Left colon (tissue), 2 donors: ENCODE results near the gene ZBTB20. TPM values are rescaled to one million over a fixed set of nuclear protein-coding genes. Genes with fewer than 3 reads are reported as not detected.

ENCODE experiments used
- ATAC-seq: fragments of 200-7000 bp; cut with Tn5 transposase; one replicate; pipeline ENCODE4 v1.9.1; 2020; ENCODE audit warnings: mild to moderate bottlenecking, moderate library complexity
- DNase-seq, 2 donors: peaks; one replicate each; pipeline ENCODE4 v3.0.0-alpha.2; 2020
- intact Hi-C, 2 donors: fragments of 100-400 bp; cut with DNase I in 1 of 2; cut with micrococcal nuclease in 1 of 2; formaldehyde crosslinking; loops; one replicate each; pipeline versions ENCODE4 v1.11.2 to v1.14.0; 2022; cut with DNase I, micrococcal nuclease
- total RNA-seq, 2 donors: library from RNA; stranded (reverse); fragmentation: NEBNext Ultra II Directional; extraction: Animal tissue kit (Norgen Biotek cat#: 25700); gene quantifications; one replicate each; pipeline ENCODE4 v1.2.1, GENCODE V29; 2021
- donor health status: DM: no; HTN: no; CAD: no.
- donor health status: DM: yes; HTN: yes; CAD: no.

ZBTB20 gene
- total RNA-seq, 2 donors from 2014 or later, result 27.1 to 27.3 TPM

GRCh38 chr3:114892131-114892879 is 254.8 kb downstream of the ZBTB20 start:
- ATAC-seq, result peak; percentile 68
- DNase-seq, result no peak
- intact Hi-C loops, result no loop called here

GRCh38 chr3:114887806-114888205 is 259.3 kb downstream of the ZBTB20 start:
- intact Hi-C loops, result no loop called here
- ATAC-seq (no peak), DNase-seq (no peak)

GRCh38 chr3:114886905-114887304 is 260.2 kb downstream of the ZBTB20 start:
- ATAC-seq, result no peak
- no peak for DNase-seq
- intact Hi-C loops, result no loop called here

GRCh38 chr3:114884213-114884923 is 262.7 kb downstream of the ZBTB20 start:
- no peak for ATAC-seq
- intact Hi-C loops, result no loop called here

GRCh38 chr3:114880078-114880477 is 267.0 kb downstream of the ZBTB20 start:
- DNase-seq, result no peak
- intact Hi-C loops, result no loop called here
- ATAC-seq, result no peak

More at GRCh38 chr3:114884213-114884923, 262.7 kb downstream of the ZBTB20 start:
- DNase-seq, result no peak

GRCh38 chr3:114879059-114880031 is 267.7 kb downstream of the ZBTB20 start:
- intact Hi-C loops, result no loop called here
- ATAC-seq (no peak), DNase-seq (no peak)

- intact Hi-C loops, result no loop called here
- ATAC-seq (no peak), DNase-seq (no peak)
Measured at GRCh38 chr3:114878114-114878839, 268.8 kb downstream of the ZBTB20 start.

- intact Hi-C loops, result no loop called here
- ATAC-seq (no peak), DNase-seq (no peak)
Measured at GRCh38 chr3:114877378-114878113, 269.5 kb downstream of the ZBTB20 start.

GRCh38 chr3:114874522-114874971 is 272.5 kb downstream of the ZBTB20 start:
- intact Hi-C loops, result no loop called here
- no peak for ATAC-seq
- no peak for DNase-seq

GRCh38 chr3:114873591-114873990 is 273.5 kb downstream of the ZBTB20 start:
- ATAC-seq (no peak), DNase-seq (no peak)
- intact Hi-C loops, result no loop called here

- no peak for DNase-seq
- intact Hi-C loops, result no loop called here
- ATAC-seq, result no peak
Measured at GRCh38 chr3:114872588-114872987, 274.5 kb downstream of the ZBTB20 start.

- intact Hi-C loops, result no loop called here
- no peak for DNase-seq
- no peak for ATAC-seq
Measured at GRCh38 chr3:114872050-114872449, 275.0 kb downstream of the ZBTB20 start.

GRCh38 chr3:114867835-114868503 is 279.1 kb downstream of the ZBTB20 start:
- DNase-seq (no peak), ATAC-seq (no peak)
- intact Hi-C loops, result no loop called here

GRCh38 chr3:114867359-114867758 is 279.7 kb downstream of the ZBTB20 start:
- intact Hi-C loops, result no loop called here
- ATAC-seq, result no peak
- no peak for DNase-seq

- DNase-seq, result no peak
- intact Hi-C loops, result no loop called here
- ATAC-seq, result no peak
Measured at GRCh38 chr3:114866430-114866829, 280.7 kb downstream of the ZBTB20 start.

GRCh38 chr3:114864970-114865369 is 282.1 kb downstream of the ZBTB20 start:
- ATAC-seq, result no peak
- intact Hi-C loops, result no loop called here

GRCh38 chr3:114863848-114864247 is 283.2 kb downstream of the ZBTB20 start:
- intact Hi-C loops, result no loop called here
- DNase-seq, result no peak
- ATAC-seq, result no peak

More at GRCh38 chr3:114864970-114865369, 282.1 kb downstream of the ZBTB20 start:
- DNase-seq, result no peak
